Measurements from ENCODE around the gene DNAJC4. TPM values are rescaled to one million over a fixed set of nuclear protein-coding genes. Genes with fewer than 3 reads are reported as not detected.
A peak's percentile ranks its signal among the peaks of the same experiment; 100 is the strongest.

DNAJC4 gene
- total RNA-seq, 1 experiment from 2014 or later: 32.0 TPM

DNA sequence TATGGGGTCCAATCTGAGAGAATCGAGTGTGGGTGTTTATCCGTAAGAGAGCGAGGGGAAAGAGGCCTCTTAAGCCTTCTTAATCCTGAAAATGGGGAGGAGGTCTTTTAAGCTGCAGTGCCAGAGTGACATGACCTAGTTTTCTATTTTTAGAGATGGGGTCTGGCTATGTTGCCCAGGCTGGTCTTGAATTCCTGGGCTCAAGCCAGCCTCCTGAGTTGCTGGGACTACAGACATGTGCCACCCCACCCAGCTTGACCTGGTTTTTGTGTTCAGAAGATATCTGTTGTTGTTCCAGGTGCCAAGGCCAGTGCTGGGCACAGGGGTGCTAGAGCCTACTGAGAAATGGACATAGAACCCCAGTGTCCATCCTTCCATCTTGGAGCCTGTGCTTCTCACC lies 52.7 kb downstream of the DNAJC4 start:
- Histone ChIP-seq H3K36me3 (ENCODE audit: insufficient read depth, low read length) (0 out of 2 replicates have a peak, but pooled peaks cover 5% of the 10 kb centered on the region), H3K9me3 (ENCODE audit: low read length) (no peaks in the 10 kb centered on the region), H3K4me2 (ENCODE audit: low read depth, low read length, poor library complexity, severe bottlenecking) (peak overlapping the region; percentile 97), H3K27me3 (ENCODE audit: low read length) (no peaks in the 10 kb centered on the region), H3K9me2 (replicated peaks; ENCODE audit: insufficient read depth, low read length) (no peaks in the 10 kb centered on the region), H4K20me1 (ENCODE audit: insufficient read depth, low read depth, low read length) (no peaks in the 10 kb centered on the region), H3K9ac (ENCODE audit: low read length) (peak overlapping the region; percentile 82), H2AFZ (ENCODE audit: low read length) (no peak overlapping the region), H3K4me3 (ENCODE audit: low read length) (0 out of 2 replicates have a peak overlapping the region, but pooled peaks have one; percentile 92), H3K4me1 (ENCODE audit: low read length) (peaks cover 22% of the 10 kb centered on the region), H3K27ac (ENCODE audit: low read length) (no peak overlapping the region), H3K79me2 (ENCODE audit: low read length) (peaks cover 14% of the 10 kb centered on the region)
- no peak for DNase-seq

Other genes starting within 250 kb of the DNAJC4 start
- gene OTUB1, start 244.1 kb upstream of the DNAJC4 start, total RNA-seq (2014; rRNA removed; shearing (Covaris generic); ENCODE audit: low replicate concordance): 41.6 and 61.7 TPM in 2 replicates
- not detected in 2 replicates for gene FLRT1, start 194.6 kb upstream of the DNAJC4 start, total RNA-seq (2014; rRNA removed; shearing (Covaris generic); ENCODE audit: low replicate concordance)
- gene MACROD1, start 64.4 kb upstream of the DNAJC4 start, total RNA-seq (2014; rRNA removed; shearing (Covaris generic); ENCODE audit: low replicate concordance): 5.4 TPM in 1 of 2 replicates, not detected in the other
- gene STIP1, start 44.4 kb upstream of the DNAJC4 start, total RNA-seq (2014; rRNA removed; shearing (Covaris generic); ENCODE audit: low replicate concordance): 101 and 199 TPM in 2 replicates
- gene FERMT3, start 23.8 kb upstream of the DNAJC4 start, total RNA-seq (2014; rRNA removed; shearing (Covaris generic); ENCODE audit: low replicate concordance): 72.7 and 141 TPM in 2 replicates
- 72.5 and 90.4 TPM in 2 replicates for gene TRPT1, start 4.4 kb upstream of the DNAJC4 start, total RNA-seq (2014; rRNA removed; shearing (Covaris generic); ENCODE audit: low replicate concordance)
- gene NUDT22, start 4.3 kb upstream of the DNAJC4 start, total RNA-seq (2014; rRNA removed; shearing (Covaris generic); ENCODE audit: low replicate concordance): 70.0 and 114 TPM in 2 replicates
- 43.4 and 67.9 TPM in 2 replicates for gene VEGFB, start 4.0 kb downstream of the DNAJC4 start, total RNA-seq (2014; rRNA removed; shearing (Covaris generic); ENCODE audit: low replicate concordance)
- gene FKBP2, start 10.5 kb downstream of the DNAJC4 start, total RNA-seq (2014; rRNA removed; shearing (Covaris generic); ENCODE audit: low replicate concordance): 27.8 and 73.4 TPM in 2 replicates
- 111 and 256 TPM in 2 replicates for gene PPP1R14B, start 16.4 kb downstream of the DNAJC4 start, total RNA-seq (2014; rRNA removed; shearing (Covaris generic); ENCODE audit: low replicate concordance)
- gene PLCB3, start 21.0 kb downstream of the DNAJC4 start, total RNA-seq (2014; rRNA removed; shearing (Covaris generic); ENCODE audit: low replicate concordance): 5.7 and 12.7 TPM in 2 replicates
- 45.3 and 94.6 TPM in 2 replicates for gene BAD, start 54.1 kb downstream of the DNAJC4 start, total RNA-seq (2014; rRNA removed; shearing (Covaris generic); ENCODE audit: low replicate concordance)
- gene GPR137, start 55.3 kb downstream of the DNAJC4 start, total RNA-seq (2014; rRNA removed; shearing (Covaris generic); ENCODE audit: low replicate concordance): 10.8 and 14.2 TPM in 2 replicates
- gene KCNK4, start 60.8 kb downstream of the DNAJC4 start, total RNA-seq (2014; rRNA removed; shearing (Covaris generic); ENCODE audit: low replicate concordance): not detected in 2 replicates
- gene CATSPERZ, start 69.8 kb downstream of the DNAJC4 start, total RNA-seq (2014; rRNA removed; shearing (Covaris generic); ENCODE audit: low replicate concordance): not detected in 2 replicates
- 16.0 and 33.9 TPM in 2 replicates for gene ESRRA, start 75.0 kb downstream of the DNAJC4 start, total RNA-seq (2014; rRNA removed; shearing (Covaris generic); ENCODE audit: low replicate concordance)
- 363 and 557 TPM in 2 replicates for gene TRMT112, start 87.0 kb downstream of the DNAJC4 start, total RNA-seq (2014; rRNA removed; shearing (Covaris generic); ENCODE audit: low replicate concordance)
- 205 and 428 TPM in 2 replicates for gene PRDX5, start 87.6 kb downstream of the DNAJC4 start, total RNA-seq (2014; rRNA removed; shearing (Covaris generic); ENCODE audit: low replicate concordance)
- gene CCDC88B, start 109.7 kb downstream of the DNAJC4 start, total RNA-seq (2014; rRNA removed; shearing (Covaris generic); ENCODE audit: low replicate concordance): 34.9 and 88.2 TPM in 2 replicates
- gene RPS6KA4, start 128.6 kb downstream of the DNAJC4 start, total RNA-seq (2014; rRNA removed; shearing (Covaris generic); ENCODE audit: low replicate concordance): 17.1 and 38.4 TPM in 2 replicates